Aortic smooth muscle cell (primary cell): ENCODE measurements around the gene ZSCAN30. TPM values are rescaled to one million over a fixed set of nuclear protein-coding genes. Genes with fewer than 3 reads are reported as not detected.

Source experiments
- total RNA-seq: library from RNA; depleted of rRNA; stranded (reverse); fragments of >200 nt; gene quantifications from 2 replicates; pipeline ENCODE4 v1.2.3, GENCODE V29; 2014

The ZSCAN30 gene
- total RNA-seq, result 20.7 and 22.1 TPM in 2 replicates

GRCh38 chr18:35290094-35290735, at the start of gene ZSCAN30:
ZSCAN30 (minus strand) TSS chr18:35290229; CDS start chr18:35264352, 25,877 bp downstream.

GRCh38 chr18:35240664-35241447, 49.2 kb downstream of the ZSCAN30 start, which contains the start of gene ZNF397:
ZNF397 (plus strand) TSS chr18:35241034; CDS start chr18:35242471, 1,437 bp downstream.

Other genes with a start within 250 kb of the ZSCAN30 start
- 32.0 and 36.8 TPM in 2 replicates for gene MAPRE2, start 248.8 kb downstream of the ZSCAN30 start, total RNA-seq
- gene ZNF397, start 49.2 kb downstream of the ZSCAN30 start, total RNA-seq, result 16.8 and 17.5 TPM in 2 replicates
- gene ZNF24, start 54.2 kb upstream of the ZSCAN30 start, total RNA-seq, result 27.5 and 28.3 TPM in 2 replicates
- 3.0 and 3.2 TPM in 2 replicates for gene ZNF396, start 87.1 kb upstream of the ZSCAN30 start, total RNA-seq
- 7.3 and 11.1 TPM in 2 replicates for gene INO80C, start 207.7 kb upstream of the ZSCAN30 start, total RNA-seq